ENCODE measurements around the gene FAM222B. TPM values are rescaled to one million over a fixed set of nuclear protein-coding genes. Genes with fewer than 3 reads are reported as not detected.
"Not testable (repeated sequence)": the region's sequence is repeated elsewhere in the genome, so short reads cannot be mapped to it uniquely, and the experiment has no call there.

Gene FAM222B
- total RNA-seq, 1 experiment from 2014 or later, result 9.6 TPM

DNA sequence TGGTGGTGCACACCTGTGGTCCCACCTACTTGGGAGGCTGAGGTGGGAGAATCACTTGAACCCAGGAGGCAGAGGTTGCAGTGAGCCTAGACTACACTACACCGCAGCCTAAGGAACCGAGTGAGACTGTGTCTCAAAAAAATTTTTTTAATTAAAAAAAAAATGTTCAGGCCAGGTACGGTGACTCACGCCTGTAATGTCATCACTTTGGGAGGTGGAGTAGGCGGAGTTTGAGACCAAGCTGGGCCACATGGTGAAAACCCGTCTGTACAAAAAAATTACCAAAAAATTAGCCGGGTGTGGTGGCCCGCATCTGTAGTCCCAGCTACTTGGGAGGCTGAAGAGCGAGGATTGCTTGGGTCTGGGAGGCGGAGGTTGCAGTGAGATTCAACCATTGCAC lies 3.6 kb upstream of the FAM222B start:
- DNase-seq, result no peak
- Histone ChIP-seq H3K4me3 (ENCODE audit: low read length) (no peak overlapping the region), H3K79me2 (ENCODE audit: low read length) (peaks cover 13% of the 10 kb centered on the region)

GRCh38 chr17:28843816-28844148 lies 1.2 kb upstream of the FAM222B start:
- no peak overlapping the region for H3K4me3 ChIP-seq (ENCODE audit: low read length)
- DNase-seq, result no peak
- no peak overlapping the region for H2AFZ ChIP-seq (ENCODE audit: low read length)
- no peaks in the 10 kb centered on the region for H3K27me3 ChIP-seq (ENCODE audit: low read length)
- peaks cover 11% of the 10 kb centered on the region for H3K4me1 ChIP-seq (ENCODE audit: low read length)
- no peaks in the 10 kb centered on the region for H4K20me1 ChIP-seq (ENCODE audit: insufficient read depth, low read depth, low read length)
- H3K36me3 ChIP-seq (ENCODE audit: insufficient read depth, low read length), result no peaks in the 10 kb centered on the region
- H3K9ac ChIP-seq (ENCODE audit: low read length), result no peak overlapping the region
- no peak overlapping the region for H3K4me2 ChIP-seq (ENCODE audit: low read depth, low read length, poor library complexity, severe bottlenecking)
- no peak overlapping the region for H3K27ac ChIP-seq (ENCODE audit: low read length)
- no peaks in the 10 kb centered on the region for H3K9me3 ChIP-seq (ENCODE audit: low read length)
- H3K79me2 ChIP-seq (ENCODE audit: low read length), result peaks cover 35% of the 10 kb centered on the region
- no peaks in the 10 kb centered on the region for H3K9me2 ChIP-seq (replicated peaks; ENCODE audit: insufficient read depth, low read length)

More for the DNA sequence above, 3.6 kb upstream of the FAM222B start:
- no peaks in the 10 kb centered on the region for H3K9me3 ChIP-seq (ENCODE audit: low read length)
- no peak overlapping the region for H3K27ac ChIP-seq (ENCODE audit: low read length)
- H3K36me3 ChIP-seq (ENCODE audit: insufficient read depth, low read length), result no peaks in the 10 kb centered on the region
- H2AFZ ChIP-seq (ENCODE audit: low read length), result no peak overlapping the region
- peaks cover 10% of the 10 kb centered on the region for H3K4me1 ChIP-seq (ENCODE audit: low read length)
- no peaks in the 10 kb centered on the region for H4K20me1 ChIP-seq (ENCODE audit: insufficient read depth, low read depth, low read length)
- no peaks in the 10 kb centered on the region for H3K27me3 ChIP-seq (ENCODE audit: low read length)
- H3K9ac ChIP-seq (ENCODE audit: low read length), result no peak overlapping the region
- no peaks in the 10 kb centered on the region for H3K9me2 ChIP-seq (replicated peaks; ENCODE audit: insufficient read depth, low read length)
- no peak overlapping the region for H3K4me2 ChIP-seq (ENCODE audit: low read depth, low read length, poor library complexity, severe bottlenecking)

- no peaks in the 10 kb centered on the region for H4K20me1 ChIP-seq (ENCODE audit: insufficient read depth, low read depth, low read length)
- H3K79me2 ChIP-seq (ENCODE audit: low read length), result peaks cover 50% of the 10 kb centered on the region
- H3K36me3 ChIP-seq (ENCODE audit: insufficient read depth, low read length), result no peaks in the 10 kb centered on the region
- peak; percentile 57 for DNase-seq
- peak overlapping the region; percentile 72 for H3K4me3 ChIP-seq (ENCODE audit: low read length)
- peak overlapping the region; percentile 25; the same call in 1 of the 2 replicates for H3K27ac ChIP-seq (ENCODE audit: low read length)
- peak overlapping the region; percentile 15; the same call in 1 of the 2 replicates for H2AFZ ChIP-seq (ENCODE audit: low read length)
- no peaks in the 10 kb centered on the region for H3K9me2 ChIP-seq (replicated peaks; ENCODE audit: insufficient read depth, low read length)
- H3K9ac ChIP-seq (ENCODE audit: low read length), result peak overlapping the region; percentile 79
- H3K27me3 ChIP-seq (ENCODE audit: low read length), result no peaks in the 10 kb centered on the region
- H3K4me1 ChIP-seq (ENCODE audit: low read length), result peaks cover 11% of the 10 kb centered on the region
- H3K4me2 ChIP-seq (ENCODE audit: low read depth, low read length, poor library complexity, severe bottlenecking), result peak overlapping the region; percentile 94
- no peaks in the 10 kb centered on the region for H3K9me3 ChIP-seq (ENCODE audit: low read length)
Measured at GRCh38 chr17:28841901-28842281, 699 bp downstream of the FAM222B start.

DNA sequence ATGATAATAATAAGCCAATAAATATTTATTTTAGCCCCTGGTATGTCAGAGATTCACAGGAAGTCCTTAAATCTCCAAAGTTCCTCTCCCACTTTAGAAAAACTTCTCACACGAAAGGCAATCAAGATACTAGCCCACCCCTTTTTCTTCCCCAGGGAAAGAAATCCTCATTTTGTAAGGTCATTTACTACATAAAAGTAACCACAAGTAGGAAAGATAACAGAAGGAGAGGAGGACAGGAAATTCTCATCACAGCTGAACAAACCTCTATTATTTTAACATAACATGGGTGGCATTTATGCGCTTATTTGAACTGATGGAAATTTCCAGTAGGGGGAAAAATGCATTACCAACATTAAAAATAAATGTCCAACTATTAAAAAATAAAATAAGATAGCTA lies 3.4 kb downstream of the FAM222B start:
- H3K27ac ChIP-seq (ENCODE audit: low read length), result no peak overlapping the region
- peaks cover 11% of the 10 kb centered on the region for H3K4me1 ChIP-seq (ENCODE audit: low read length)
- no peak overlapping the region for H3K4me2 ChIP-seq (ENCODE audit: low read depth, low read length, poor library complexity, severe bottlenecking)
- no peaks in the 10 kb centered on the region for H3K27me3 ChIP-seq (ENCODE audit: low read length)
- peaks cover 73% of the 10 kb centered on the region for H3K79me2 ChIP-seq (ENCODE audit: low read length)
- peaks cover 4% of the 10 kb centered on the region; the same call in 1 of the 2 replicates for H3K36me3 ChIP-seq (ENCODE audit: insufficient read depth, low read length)
- 0 out of 2 replicates have a peak, but pooled peaks cover 3% of the 10 kb centered on the region for H4K20me1 ChIP-seq (ENCODE audit: insufficient read depth, low read depth, low read length)
- H3K4me3 ChIP-seq (ENCODE audit: low read length), result no peak overlapping the region
- H3K9me2 ChIP-seq (replicated peaks; ENCODE audit: insufficient read depth, low read length), result no peaks in the 10 kb centered on the region
- H2AFZ ChIP-seq (ENCODE audit: low read length), result no peak overlapping the region
- H3K9ac ChIP-seq (ENCODE audit: low read length), result no peak overlapping the region
- no peaks in the 10 kb centered on the region for H3K9me3 ChIP-seq (ENCODE audit: low read length)
- DNase-seq, result no peak

DNA sequence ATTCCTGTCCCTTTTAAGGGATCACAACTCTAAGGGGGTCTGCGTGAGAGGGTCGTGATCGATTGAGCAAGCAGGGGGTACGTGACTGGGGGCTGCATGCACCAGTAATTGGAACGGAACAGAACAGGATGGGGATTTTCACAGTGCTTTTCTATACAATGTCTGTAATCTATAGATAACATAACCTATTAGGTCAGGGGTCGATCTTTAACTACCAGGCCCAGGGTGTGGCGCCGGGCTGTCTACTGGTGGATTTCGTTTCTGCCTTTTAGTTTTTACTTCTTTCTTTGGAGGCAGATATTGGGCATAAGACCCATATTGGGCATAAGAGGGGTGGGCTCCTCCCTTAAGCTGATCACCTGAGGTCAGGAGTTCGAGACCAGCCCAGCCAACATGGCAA lies 6.0 kb downstream of the FAM222B start:
- H3K27ac ChIP-seq (ENCODE audit: low read length); H4K20me1 ChIP-seq (ENCODE audit: insufficient read depth, low read depth, low read length); DNase-seq; H3K9me2 ChIP-seq (replicated peaks; ENCODE audit: insufficient read depth, low read length); H3K9me3 ChIP-seq (ENCODE audit: low read length); H2AFZ ChIP-seq (ENCODE audit: low read length); H3K36me3 ChIP-seq (ENCODE audit: insufficient read depth, low read length); H3K9ac ChIP-seq (ENCODE audit: low read length); H3K4me3 ChIP-seq (ENCODE audit: low read length); H3K4me2 ChIP-seq (ENCODE audit: low read depth, low read length, poor library complexity, severe bottlenecking); H3K4me1 ChIP-seq (ENCODE audit: low read length); H3K27me3 ChIP-seq (ENCODE audit: low read length): not testable (repeated sequence)
- peaks cover 84% of the 10 kb centered on the region for H3K79me2 ChIP-seq (ENCODE audit: low read length)

DNA sequence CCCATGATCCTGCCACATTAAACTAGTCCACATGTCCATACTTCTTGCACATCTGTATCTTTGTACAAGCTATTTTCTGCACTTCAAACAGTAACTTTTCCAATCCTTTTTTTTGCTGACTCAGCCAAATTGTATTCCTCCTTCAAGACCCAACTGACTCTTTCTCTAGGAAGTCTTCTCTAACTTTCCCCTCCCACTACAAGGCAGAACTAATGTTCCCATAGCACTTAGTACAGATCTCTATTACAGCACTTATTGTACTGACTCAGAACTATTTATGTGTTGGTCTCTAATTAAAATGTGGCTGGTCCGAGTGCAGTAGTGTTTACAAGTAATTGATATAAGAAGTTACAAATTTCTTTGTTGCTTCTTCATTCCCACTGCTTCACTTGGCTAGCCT lies 8.2 kb downstream of the FAM222B start:
- H2AFZ ChIP-seq (ENCODE audit: low read length), result no peak overlapping the region
- no peak for DNase-seq
- no peaks in the 10 kb centered on the region for H3K9me3 ChIP-seq (ENCODE audit: low read length)
- H3K27me3 ChIP-seq (ENCODE audit: low read length), result no peaks in the 10 kb centered on the region
- no peak overlapping the region for H3K27ac ChIP-seq (ENCODE audit: low read length)
- H4K20me1 ChIP-seq (ENCODE audit: insufficient read depth, low read depth, low read length), result 0 out of 2 replicates have a peak, but pooled peaks cover 3% of the 10 kb centered on the region
- H3K9ac ChIP-seq (ENCODE audit: low read length), result no peak overlapping the region
- peaks cover 84% of the 10 kb centered on the region for H3K79me2 ChIP-seq (ENCODE audit: low read length)
- H3K4me1 ChIP-seq (ENCODE audit: low read length), result no peaks in the 10 kb centered on the region
- H3K9me2 ChIP-seq (replicated peaks; ENCODE audit: insufficient read depth, low read length), result no peaks in the 10 kb centered on the region
- H3K4me3 ChIP-seq (ENCODE audit: low read length), result no peak overlapping the region
- H3K4me2 ChIP-seq (ENCODE audit: low read depth, low read length, poor library complexity, severe bottlenecking), result no peak overlapping the region
- H3K36me3 ChIP-seq (ENCODE audit: insufficient read depth, low read length), result peaks cover 9% of the 10 kb centered on the region; the same call in 1 of the 2 replicates

GRCh38 chr17:28828294-28829040 lies 14.1 kb downstream of the FAM222B start:
- no peak overlapping the region for H3K27ac ChIP-seq (ENCODE audit: low read length)
- no peaks in the 10 kb centered on the region for H3K4me1 ChIP-seq (ENCODE audit: low read length)
- H3K4me2 ChIP-seq (ENCODE audit: low read depth, low read length, poor library complexity, severe bottlenecking), result no peak overlapping the region
- peaks cover 75% of the 10 kb centered on the region for H3K79me2 ChIP-seq (ENCODE audit: low read length)
- no peak overlapping the region for H3K4me3 ChIP-seq (ENCODE audit: low read length)
- DNase-seq, result no peak
- no peaks in the 10 kb centered on the region for H3K9me3 ChIP-seq (ENCODE audit: low read length)
- no peaks in the 10 kb centered on the region for H3K27me3 ChIP-seq (ENCODE audit: low read length)
- H3K36me3 ChIP-seq (ENCODE audit: insufficient read depth, low read length), result no peaks in the 10 kb centered on the region; the same call in 1 of the 2 replicates
- H2AFZ ChIP-seq (ENCODE audit: low read length), result no peak overlapping the region
- H3K9ac ChIP-seq (ENCODE audit: low read length), result no peak overlapping the region
- no peaks in the 10 kb centered on the region for H3K9me2 ChIP-seq (replicated peaks; ENCODE audit: insufficient read depth, low read length)
- H4K20me1 ChIP-seq (ENCODE audit: insufficient read depth, low read depth, low read length), result no peaks in the 10 kb centered on the region

DNA sequence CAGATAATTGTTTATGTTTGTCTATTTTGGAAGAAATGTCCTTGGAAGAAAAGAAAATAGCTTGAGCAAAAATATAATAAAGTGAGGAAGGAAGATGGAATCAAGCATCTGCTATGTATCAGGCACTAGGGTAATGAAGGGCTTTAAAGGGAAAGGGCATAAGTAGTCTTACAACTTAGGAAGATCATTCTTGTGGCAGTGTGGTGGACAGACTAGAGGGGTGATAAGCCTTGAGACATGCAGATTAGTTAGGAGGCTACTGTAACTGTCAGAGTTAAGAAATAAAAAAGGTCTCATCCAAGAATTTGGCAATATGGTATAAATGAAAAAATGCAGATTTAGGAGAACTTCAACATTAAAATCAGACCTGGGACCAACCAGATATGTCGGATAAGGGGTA lies 14.9 kb downstream of the FAM222B start:
- H3K9me2 ChIP-seq (replicated peaks; ENCODE audit: insufficient read depth, low read length), result no peaks in the 10 kb centered on the region
- peaks cover 77% of the 10 kb centered on the region for H3K79me2 ChIP-seq (ENCODE audit: low read length)
- H2AFZ ChIP-seq (ENCODE audit: low read length), result no peak overlapping the region

More for the DNA sequence above, 14.9 kb downstream of the FAM222B start:
- Histone ChIP-seq H3K4me2 (ENCODE audit: low read depth, low read length, poor library complexity, severe bottlenecking) (no peak overlapping the region), H3K9ac (ENCODE audit: low read length) (no peak overlapping the region), H3K4me1 (ENCODE audit: low read length) (no peaks in the 10 kb centered on the region), H3K27me3 (ENCODE audit: low read length) (no peaks in the 10 kb centered on the region), H3K9me3 (ENCODE audit: low read length) (no peaks in the 10 kb centered on the region), H4K20me1 (ENCODE audit: insufficient read depth, low read depth, low read length) (no peaks in the 10 kb centered on the region), H3K36me3 (ENCODE audit: insufficient read depth, low read length) (no peaks in the 10 kb centered on the region), H3K27ac (ENCODE audit: low read length) (no peak overlapping the region), H3K4me3 (ENCODE audit: low read length) (no peak overlapping the region)
- no peak for DNase-seq

Data from Karpas-422 (cell line).